Measurements from ENCODE around the gene USF3.

DNA sequence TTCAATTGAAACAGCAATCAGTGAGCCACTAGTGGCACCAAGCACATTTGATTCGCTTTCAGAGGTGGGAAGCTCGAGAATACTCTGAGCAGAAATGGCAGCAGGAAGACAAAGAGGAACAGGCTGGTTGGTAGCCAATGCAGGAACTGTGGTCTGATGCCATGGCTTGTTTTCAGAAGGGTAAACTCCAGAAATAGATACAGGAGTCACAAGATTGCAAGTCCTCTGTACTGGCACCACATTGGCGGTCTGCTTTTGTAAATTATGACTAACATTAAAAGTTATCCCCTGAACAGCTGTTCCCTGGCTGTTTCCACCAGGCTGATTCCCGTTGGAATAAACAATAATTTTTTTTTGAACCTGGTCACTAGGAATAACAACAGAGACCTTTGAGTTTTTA lies 35.5 kb downstream of the USF3 start:
- no peak for TF ChIP-seq CTCF (IDR thresholded peaks at IDR 0.05)
- no peak for TF ChIP-seq POLR2A (IDR thresholded peaks at IDR 0.05)
